Measurements from ENCODE around the gene PARD3B. TPM values are rescaled to one million over a fixed set of nuclear protein-coding genes. Genes with fewer than 3 reads are reported as not detected.

Gene PARD3B
- total RNA-seq, 1 experiment from 2014 or later = 6.4 TPM

DNA sequence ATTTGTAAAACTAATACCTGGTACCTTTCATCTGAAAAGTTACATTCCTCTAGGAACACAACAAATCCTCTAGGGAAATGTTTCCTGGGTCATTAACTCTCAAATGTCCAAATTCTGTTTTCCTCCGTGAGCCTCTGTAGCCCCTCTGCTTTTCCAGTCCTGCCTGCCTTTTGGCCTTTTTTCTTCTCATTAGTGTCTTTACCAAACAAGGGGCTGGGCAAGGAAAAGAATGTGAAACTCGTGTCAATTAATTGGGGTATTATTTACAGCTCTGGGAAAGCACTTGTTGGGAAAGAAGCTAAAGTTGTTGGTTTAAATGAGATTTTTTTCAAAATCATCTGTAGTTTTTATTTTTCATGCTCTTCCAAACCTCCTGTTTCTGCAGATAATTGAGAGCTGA lies 938.9 kb downstream of the PARD3B start:
- no peak for DNase-seq
- Histone ChIP-seq H4K5ac (ENCODE audit: insufficient read length, low read depth, low read length) (no peak overlapping the region), H3K23ac (ENCODE audit: insufficient read length, low read depth, low read length) (no peak overlapping the region), H3K27ac (ENCODE audit: insufficient read length, low read depth, low read length) (no peak overlapping the region), H3K23me2 (ENCODE audit: insufficient read length, low read depth, low read length, poor library complexity, severe bottlenecking) (no peaks in the 10 kb centered on the region), H4K8ac (replicated peaks; ENCODE audit: insufficient read length, low read depth, low read length) (no peak overlapping the region), H2BK12ac (ENCODE audit: insufficient read length, low read depth, low read length) (no peak overlapping the region), H3K4ac (ENCODE audit: low read depth, low read length) (no peak overlapping the region), H2BK120ac (ENCODE audit: low read depth, low read length, poor library complexity, severe bottlenecking) (no peak overlapping the region), H3K18ac (ENCODE audit: insufficient read length, low read depth, low read length) (no peak overlapping the region), H3K9me3 (ENCODE audit: control insufficient read depth, low read depth, low read length) (no peaks in the 10 kb centered on the region), H3K79me2 (ENCODE audit: insufficient read depth, low read length) (no peaks in the 10 kb centered on the region), H2BK15ac (ENCODE audit: low read depth, low read length) (no peak overlapping the region), H4K20me1 (ENCODE audit: control insufficient read depth, insufficient read depth, insufficient read length) (no peaks in the 10 kb centered on the region), H2AFZ (ENCODE audit: low read length) (no peak overlapping the region), H2BK20ac (ENCODE audit: low read depth, low read length, poor library complexity, severe bottlenecking) (no peak overlapping the region), H3K9ac (ENCODE audit: extremely low read depth, insufficient read length, low read length) (no peak overlapping the region), H2AK5ac (ENCODE audit: insufficient read length, low read length) (no peak overlapping the region), H3K4me2 (ENCODE audit: insufficient read depth, insufficient read length, low read length) (no peak overlapping the region), H3K4me1 (ENCODE audit: insufficient read depth, low read length) (peaks cover 15% of the 10 kb centered on the region; the same call in 1 of the 2 replicates), H3K14ac (ENCODE audit: insufficient read depth, low read length) (no peak overlapping the region), H3T11ph (ENCODE audit: low read length) (no peak overlapping the region), H2BK5ac (ENCODE audit: insufficient read length, low read length) (no peak overlapping the region), H3K56ac (ENCODE audit: insufficient read length, low read depth, low read length) (no peak overlapping the region), H4K91ac (ENCODE audit: insufficient read length, low read depth, low read length) (no peak overlapping the region), H3K27me3 (ENCODE audit: insufficient read depth, low read length) (no peaks in the 10 kb centered on the region), H3K79me1 (ENCODE audit: insufficient read depth, low read depth, low read length, poor library complexity, severe bottlenecking) (no peaks in the 10 kb centered on the region)
- Mint-ChIP-seq H3K4me1 (peaks cover 0 to 3% of the 10 kb centered on the region in 2 experiments; a peak in 3 of 4 replicates), H3K4me3 (no peak overlapping the region), H3K27me3 (ENCODE audit: low read depth) (no peaks in the 10 kb centered on the region), H3K27ac (peak overlapping the region in 2 of 3 experiments; percentile 22 to 87), H3K9me3 (peaks cover 0 to 2% of the 10 kb centered on the region in 2 experiments; a peak in 2 of 5 replicates), H3K36me3 (ENCODE audit: insufficient read depth in 1 of 3, low read depth in 3 of 3) (peaks cover 0 to 4% (median 3%) of the 10 kb centered on the region in 3 experiments; a peak in 4 of 7 replicates)
- WGBS (ENCODE audit: extremely low coverage, insufficient read length, low lambda C conversion rate) = no CpG with 5 or more reads among the region's 2 CpGs
- TF ChIP-seq, protein P1, sequence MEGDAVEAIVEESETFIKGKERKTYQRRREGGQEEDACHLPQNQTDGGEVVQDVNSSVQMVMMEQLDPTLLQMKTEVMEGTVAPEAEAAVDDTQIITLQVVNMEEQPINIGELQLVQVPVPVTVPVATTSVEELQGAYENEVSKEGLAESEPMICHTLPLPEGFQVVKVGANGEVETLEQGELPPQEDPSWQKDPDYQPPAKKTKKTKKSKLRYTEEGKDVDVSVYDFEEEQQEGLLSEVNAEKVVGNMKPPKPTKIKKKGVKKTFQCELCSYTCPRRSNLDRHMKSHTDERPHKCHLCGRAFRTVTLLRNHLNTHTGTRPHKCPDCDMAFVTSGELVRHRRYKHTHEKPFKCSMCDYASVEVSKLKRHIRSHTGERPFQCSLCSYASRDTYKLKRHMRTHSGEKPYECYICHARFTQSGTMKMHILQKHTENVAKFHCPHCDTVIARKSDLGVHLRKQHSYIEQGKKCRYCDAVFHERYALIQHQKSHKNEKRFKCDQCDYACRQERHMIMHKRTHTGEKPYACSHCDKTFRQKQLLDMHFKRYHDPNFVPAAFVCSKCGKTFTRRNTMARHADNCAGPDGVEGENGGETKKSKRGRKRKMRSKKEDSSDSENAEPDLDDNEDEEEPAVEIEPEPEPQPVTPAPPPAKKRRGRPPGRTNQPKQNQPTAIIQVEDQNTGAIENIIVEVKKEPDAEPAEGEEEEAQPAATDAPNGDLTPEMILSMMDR (conservative IDR thresholded peaks at IDR 0.05) = no peak

All from H9 (cell line).